ENCODE measurements around the gene ARHGEF5. TPM values are rescaled to one million over a fixed set of nuclear protein-coding genes. Genes with fewer than 3 reads are reported as not detected.
"Not testable (repeated sequence)": the region's sequence is repeated elsewhere in the genome, so short reads cannot be mapped to it uniquely, and the experiment has no call there.

ARHGEF5 gene
- total RNA-seq, 1 experiment from 2014 or later, result 44.2 TPM

- H3K4me3 ChIP-seq (replicated peaks in 1 of 2; ENCODE audit: low read depth in 1 of 2, low read length in 2 of 2); intact Hi-C loops (cut with micrococcal nuclease); CTCF ChIA-PET; BruUV-seq (replicated peaks); H3K27ac ChIP-seq (ENCODE audit: low read depth, low read length); H3K36me3 ChIP-seq (ENCODE audit: control insufficient read depth in 1 of 2, insufficient read depth in 2 of 2, low read length in 2 of 2); H2AFZ ChIP-seq (ENCODE audit: low read depth, low read length, poor library complexity, severe bottlenecking); H3K4me1 ChIP-seq (ENCODE audit: control insufficient read depth in 1 of 2, insufficient read depth in 2 of 2, low read length in 2 of 2); RAD21 ChIA-PET (ENCODE audit: low non-redundant PET in 1 of 2, low total read pairs in 2 of 2, uncharacterized antibody in 2 of 2, unreplicated experiment in 2 of 2); H4K20me1 ChIP-seq (ENCODE audit: insufficient read depth); H3K4me2 ChIP-seq (ENCODE audit: low read length); H3K79me2 ChIP-seq (ENCODE audit: insufficient read depth, low read length); DNase-seq (ENCODE audit: low read depth, low spot score); POLR2A ChIA-PET; H3K27me3 ChIP-seq (ENCODE audit: insufficient read depth, low read length); ATAC-seq; H3K9me3 ChIP-seq (ENCODE audit: control insufficient read depth in 1 of 2, insufficient read depth in 1 of 2, low read depth in 1 of 2, low read length in 2 of 2); H3K9ac ChIP-seq (ENCODE audit: low read length); H3K9me2 ChIP-seq (ENCODE audit: insufficient read depth): not testable (repeated sequence)
Observed at GRCh38 chr7:144418931-144419330, 63.7 kb downstream of the ARHGEF5 start.

DNA sequence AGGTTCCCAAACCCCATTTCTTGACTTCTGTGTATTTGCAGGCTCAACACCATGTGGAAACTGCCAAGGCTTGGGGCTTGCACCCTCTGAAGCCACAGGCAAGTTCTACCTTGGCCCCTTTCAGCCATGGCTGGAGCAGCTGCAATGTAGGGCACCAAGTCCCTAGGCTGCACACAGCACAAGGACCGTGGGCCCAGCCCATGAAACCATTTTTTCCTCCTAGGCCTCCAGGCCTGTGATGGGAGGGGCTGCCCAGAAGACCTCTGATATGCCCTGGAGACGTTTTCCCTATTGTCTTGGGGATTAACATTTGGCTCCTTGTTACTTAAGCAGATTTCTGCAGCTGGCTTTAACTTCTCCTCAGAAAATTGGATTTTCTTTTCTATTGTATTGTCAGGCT, 72.3 kb downstream of the ARHGEF5 start:
- H3K9me2 ChIP-seq (ENCODE audit: insufficient read depth); H3K4me2 ChIP-seq (ENCODE audit: low read length); H3K9ac ChIP-seq (ENCODE audit: low read length); RAD21 ChIA-PET (ENCODE audit: low non-redundant PET in 1 of 2, low total read pairs in 2 of 2, uncharacterized antibody in 2 of 2, unreplicated experiment in 2 of 2); H3K9me3 ChIP-seq (ENCODE audit: control insufficient read depth in 1 of 2, insufficient read depth in 1 of 2, low read depth in 1 of 2, low read length in 2 of 2); POLR2A ChIA-PET; H3K27me3 ChIP-seq (ENCODE audit: insufficient read depth, low read length); H3K4me3 ChIP-seq (replicated peaks in 1 of 2; ENCODE audit: low read depth in 1 of 2, low read length in 2 of 2); CTCF ChIA-PET; DNase-seq (ENCODE audit: low read depth, low spot score); H3K36me3 ChIP-seq (ENCODE audit: control insufficient read depth in 1 of 2, insufficient read depth in 2 of 2, low read length in 2 of 2); ATAC-seq; H3K27ac ChIP-seq (ENCODE audit: low read depth, low read length); intact Hi-C loops (cut with micrococcal nuclease); H3K4me1 ChIP-seq (ENCODE audit: control insufficient read depth in 1 of 2, insufficient read depth in 2 of 2, low read length in 2 of 2); H3K79me2 ChIP-seq (ENCODE audit: insufficient read depth, low read length); H2AFZ ChIP-seq (ENCODE audit: low read depth, low read length, poor library complexity, severe bottlenecking); BruUV-seq (replicated peaks); H4K20me1 ChIP-seq (ENCODE audit: insufficient read depth): not testable (repeated sequence)

DNA sequence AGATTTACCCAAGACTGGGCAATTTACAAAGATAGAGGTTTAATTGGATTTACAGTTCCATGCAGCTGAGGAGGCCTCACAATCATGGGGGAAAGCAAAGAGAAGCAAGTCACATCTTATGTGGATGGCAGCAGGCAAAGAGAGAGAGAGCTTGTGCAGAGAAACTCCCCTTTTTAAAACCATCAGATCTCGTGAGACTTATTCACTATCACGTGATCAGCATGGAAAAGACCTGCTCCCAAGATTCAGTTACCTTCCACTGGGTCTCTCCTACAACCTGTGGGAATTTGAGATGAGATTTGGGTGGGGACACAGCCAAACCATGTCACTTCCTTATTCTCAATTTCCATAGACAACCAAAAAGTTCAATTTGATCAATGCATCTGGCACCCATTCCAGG, 73.2 kb downstream of the ARHGEF5 start:
- Histone ChIP-seq H3K27me3 (ENCODE audit: insufficient read depth, low read length) (no peaks in the 10 kb centered on the region), H2AFZ (ENCODE audit: low read depth, low read length, poor library complexity, severe bottlenecking) (no peak overlapping the region), H3K9ac (ENCODE audit: low read length) (no peak overlapping the region), H3K9me2 (ENCODE audit: insufficient read depth) (no peaks in the 10 kb centered on the region), H3K27ac (ENCODE audit: low read depth, low read length) (no peak overlapping the region), H3K4me1 (ENCODE audit: control insufficient read depth in 1 of 2, insufficient read depth in 2 of 2, low read length in 2 of 2) (no peaks in the 10 kb centered on the region), H3K36me3 (ENCODE audit: control insufficient read depth in 1 of 2, insufficient read depth in 2 of 2, low read length in 2 of 2) (no peaks in the 10 kb centered on the region), H3K79me2 (ENCODE audit: insufficient read depth, low read length) (no peaks in the 10 kb centered on the region), H3K4me3 (replicated peaks in 1 of 2; ENCODE audit: low read depth in 1 of 2, low read length in 2 of 2) (no peak overlapping the region), H4K20me1 (ENCODE audit: insufficient read depth) (no peaks in the 10 kb centered on the region), H3K4me2 (ENCODE audit: low read length) (no peak overlapping the region), H3K9me3 (ENCODE audit: control insufficient read depth in 1 of 2, insufficient read depth in 1 of 2, low read depth in 1 of 2, low read length in 2 of 2) (no peaks in the 10 kb centered on the region; a peak in 1 of 4 replicates)
- DNase-seq (ENCODE audit: low read depth, low spot score) (no peak), ATAC-seq (no peak)
- POLR2A ChIA-PET, result no interaction called here
- BruUV-seq (replicated peaks), result no TSS peak
- intact Hi-C loops (cut with micrococcal nuclease), result no loop called here
- RAD21 ChIA-PET (ENCODE audit: low non-redundant PET in 1 of 2, low total read pairs in 2 of 2, uncharacterized antibody in 2 of 2, unreplicated experiment in 2 of 2), result no interaction called here
- CTCF ChIA-PET, result no interaction called here
- TF ChIP-seq FOSL1 (IDR thresholded peaks at IDR 0.05; ENCODE audit: low read depth) (no peak), ELF1 (IDR thresholded peaks at IDR 0.05; ENCODE audit: borderline replicate concordance, low read depth) (no peak), TCF7L2 (IDR thresholded peaks at IDR 0.05; ENCODE audit: borderline replicate concordance, extremely low read depth, insufficient read depth, insufficient read length) (no peak), ZNF274 (IDR thresholded peaks at IDR 0.05; ENCODE audit: low read depth, low read length) (no peak), JUND (IDR thresholded peaks at IDR 0.05) (no peak), EZH2phosphoT487 (IDR thresholded peaks at IDR 0.05; ENCODE audit: borderline replicate concordance) (no peak), ATF3 (IDR thresholded peaks at IDR 0.05) (no peak), EZH2 (IDR thresholded peaks at IDR 0.05) (no peak), CBX3 (IDR thresholded peaks at IDR 0.05; ENCODE audit: low read depth) (no peak), SP1 (IDR thresholded peaks at IDR 0.05; ENCODE audit: low read depth) (no peak), REST (IDR thresholded peaks at IDR 0.05; ENCODE audit: low read depth) (no peak), YY1 (IDR thresholded peaks at IDR 0.05; ENCODE audit: extremely low read depth, insufficient replicate concordance, low read depth, low read length) (no peak), SRF (IDR thresholded peaks at IDR 0.05; ENCODE audit: low read depth) (no peak)

Measured in HCT116 (cell line).